Activated CD4-positive, alpha-beta T cell treated with anti-CD3 and anti-CD28 coated beads, Interleukin-2, amount 10 ng/mL, durations not matched to agents 24 days and 14 days (primary cell): Measurements from ENCODE around the gene MAPKAPK2. TPM values are rescaled to one million over a fixed set of nuclear protein-coding genes. Genes with fewer than 3 reads are reported as not detected.
"Not testable (repeated sequence)": the region's sequence is repeated elsewhere in the genome, so short reads cannot be mapped to it uniquely, and the experiment has no call there.

ENCODE experiments used
- DNase-seq: peaks from one replicate; pipeline ENCODE4 v3.0.0; 2022
- H3K27ac Mint-ChIP-seq: one replicate; pipeline ENCODE4 v1.8.0; 2022; ENCODE audit warnings: mild to moderate bottlenecking, mixed read lengths
- H3K27me3 Mint-ChIP-seq: one replicate; pipeline ENCODE4 v1.8.0; 2022; ENCODE audit warnings: mixed read lengths
- H3K36me3 Mint-ChIP-seq: one replicate; pipeline ENCODE4 v1.8.0; 2022; ENCODE audit warnings: low read depth, mild to moderate bottlenecking, mixed read lengths
- H3K4me1 Mint-ChIP-seq: one replicate; pipeline ENCODE4 v1.8.0; 2021; ENCODE audit warnings: mixed read lengths
- H3K4me3 Mint-ChIP-seq: one replicate; pipeline ENCODE4 v1.8.0; 2022; ENCODE audit warnings: mild to moderate bottlenecking, moderate library complexity, mixed read lengths
- H3K9me3 Mint-ChIP-seq: one replicate; pipeline ENCODE4 v1.8.0; 2021; ENCODE audit warnings: mixed read lengths
- intact Hi-C: fragments of 100-400 bp; cut with micrococcal nuclease; formaldehyde crosslinking; loops from one replicate; pipeline ENCODE4 v1.15.1; 2023
- total RNA-seq: library from RNA; stranded (reverse); gene quantifications from 2 replicates; pipeline ENCODE4 v1.2.3, GENCODE V29; 2022

The MAPKAPK2 gene
- total RNA-seq, 1 donor from 2014 or later, result 97.4 TPM

GRCh38 chr1:206748348-206749030 lies 63.8 kb downstream of the MAPKAPK2 start:
- no peak for DNase-seq
- no peak overlapping the region for H3K4me3 Mint-ChIP-seq
- peaks cover 22% of the 10 kb centered on the region for H3K4me1 Mint-ChIP-seq
- H3K27me3 Mint-ChIP-seq, result peaks cover 39% of the 10 kb centered on the region
- no peaks in the 10 kb centered on the region for H3K9me3 Mint-ChIP-seq
- intact Hi-C loops, result no loop called here
- H3K27ac Mint-ChIP-seq, result peak overlapping the region; percentile 40
- H3K36me3 Mint-ChIP-seq, result peaks cover 6% of the 10 kb centered on the region

DNA sequence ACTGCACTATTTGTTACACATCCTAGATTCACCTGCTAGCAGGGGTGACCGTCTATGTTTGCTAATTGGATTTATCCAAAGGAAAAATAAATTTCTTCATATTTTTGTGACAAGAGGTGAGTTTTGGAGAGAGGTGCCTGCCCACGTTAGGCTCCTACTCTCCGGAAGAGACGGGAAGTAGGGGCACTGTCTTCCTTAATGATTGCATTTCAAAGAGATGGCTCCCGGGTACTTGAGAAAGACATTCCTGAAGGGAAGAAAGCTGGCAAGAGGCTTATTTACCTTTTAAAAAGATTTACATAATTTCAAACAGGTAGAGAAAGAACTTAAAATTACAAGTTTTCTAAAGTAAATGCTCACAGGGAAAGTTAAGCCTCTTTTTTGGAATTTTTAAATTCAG lies 67.2 kb downstream of the MAPKAPK2 start:
- Mint-ChIP-seq H3K27me3 (peaks cover 44% of the 10 kb centered on the region), H3K4me3 (no peak overlapping the region), H3K36me3 (peaks cover 2% of the 10 kb centered on the region), H3K27ac (no peak overlapping the region), H3K9me3 (peaks cover 4% of the 10 kb centered on the region), H3K4me1 (peaks cover 19% of the 10 kb centered on the region)
- no peak for DNase-seq
- intact Hi-C loops, result no loop called here

DNA sequence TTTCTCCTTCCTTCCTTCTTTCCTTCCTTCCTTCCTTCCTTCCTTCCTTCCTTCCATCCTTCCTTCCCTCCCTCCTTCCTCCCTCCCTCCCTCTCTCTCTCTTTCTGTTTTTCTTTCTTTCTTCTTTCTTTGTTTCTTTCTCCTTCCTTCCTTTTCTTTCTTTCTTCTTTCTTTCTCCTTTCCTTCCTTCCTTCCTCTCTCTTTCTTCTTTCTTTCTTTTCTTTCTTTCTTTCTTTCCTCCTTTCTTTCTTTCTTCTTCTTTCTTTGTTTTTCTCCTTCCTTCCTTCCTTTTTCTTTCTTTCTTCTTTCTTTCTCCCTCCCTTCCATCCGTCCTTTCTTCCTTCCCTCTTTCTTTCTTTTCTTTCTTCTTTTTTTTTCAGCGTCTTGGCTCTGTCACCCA lies 67.8 kb downstream of the MAPKAPK2 start:
- H3K4me3 Mint-ChIP-seq, result no peak overlapping the region
- intact Hi-C loops, result no loop called here
- H3K9me3 Mint-ChIP-seq, result peaks cover 4% of the 10 kb centered on the region
- H3K27me3 Mint-ChIP-seq, result peaks cover 42% of the 10 kb centered on the region
- peaks cover 1% of the 10 kb centered on the region for H3K36me3 Mint-ChIP-seq
- DNase-seq, result no peak
- no peak overlapping the region for H3K27ac Mint-ChIP-seq
- H3K4me1 Mint-ChIP-seq, result peaks cover 19% of the 10 kb centered on the region

DNA sequence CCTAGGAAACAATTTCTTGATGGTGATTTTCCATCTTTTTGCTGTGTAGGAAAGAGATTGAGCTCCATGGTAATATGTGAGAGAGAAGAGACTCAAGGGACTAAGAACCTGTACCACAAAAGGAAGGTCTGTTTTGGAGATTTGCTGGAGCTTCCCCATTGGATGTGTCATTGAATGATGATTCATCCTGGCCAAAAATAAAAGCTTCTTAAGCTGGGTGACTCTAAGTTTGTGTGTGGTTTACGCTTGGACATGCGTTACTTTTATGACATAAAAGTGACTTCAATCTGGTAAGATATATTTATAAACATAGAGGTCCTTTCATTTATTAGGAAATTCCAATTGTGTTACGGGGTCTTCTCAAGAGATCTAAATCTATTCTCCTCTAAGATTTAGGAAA lies 68.4 kb downstream of the MAPKAPK2 start:
- no peak for DNase-seq
- Mint-ChIP-seq H3K9me3 (peaks cover 4% of the 10 kb centered on the region), H3K27ac (no peak overlapping the region), H3K4me1 (peaks cover 19% of the 10 kb centered on the region), H3K27me3 (peaks cover 42% of the 10 kb centered on the region), H3K4me3 (no peak overlapping the region), H3K36me3 (peaks cover 1% of the 10 kb centered on the region)
- intact Hi-C loops, result no loop called here

DNA sequence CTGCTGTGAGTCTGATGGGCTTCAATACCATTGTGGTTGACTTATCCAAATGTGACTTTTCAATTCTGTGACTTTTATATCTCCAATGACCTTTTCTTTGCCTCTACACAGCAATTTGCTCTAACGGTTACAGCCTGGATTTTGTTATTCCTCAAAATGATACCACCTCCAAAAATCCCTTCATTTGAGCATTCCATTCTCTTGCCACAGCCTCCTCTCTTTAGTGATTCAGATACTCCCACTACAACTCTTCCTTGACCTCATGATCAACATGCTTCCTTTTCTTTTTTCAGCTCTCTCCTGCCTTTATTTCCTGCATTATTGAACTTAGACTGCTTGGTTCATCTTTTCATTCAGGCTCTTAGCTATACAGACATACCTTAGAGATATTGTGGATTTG lies 69.3 kb downstream of the MAPKAPK2 start:
- Mint-ChIP-seq H3K4me3 (no peak overlapping the region), H3K27me3 (peaks cover 34% of the 10 kb centered on the region), H3K27ac (no peak overlapping the region), H3K36me3 (peaks cover 1% of the 10 kb centered on the region), H3K4me1 (peaks cover 12% of the 10 kb centered on the region), H3K9me3 (peaks cover 4% of the 10 kb centered on the region)
- DNase-seq, result no peak
- intact Hi-C loops, result no loop called here

DNA sequence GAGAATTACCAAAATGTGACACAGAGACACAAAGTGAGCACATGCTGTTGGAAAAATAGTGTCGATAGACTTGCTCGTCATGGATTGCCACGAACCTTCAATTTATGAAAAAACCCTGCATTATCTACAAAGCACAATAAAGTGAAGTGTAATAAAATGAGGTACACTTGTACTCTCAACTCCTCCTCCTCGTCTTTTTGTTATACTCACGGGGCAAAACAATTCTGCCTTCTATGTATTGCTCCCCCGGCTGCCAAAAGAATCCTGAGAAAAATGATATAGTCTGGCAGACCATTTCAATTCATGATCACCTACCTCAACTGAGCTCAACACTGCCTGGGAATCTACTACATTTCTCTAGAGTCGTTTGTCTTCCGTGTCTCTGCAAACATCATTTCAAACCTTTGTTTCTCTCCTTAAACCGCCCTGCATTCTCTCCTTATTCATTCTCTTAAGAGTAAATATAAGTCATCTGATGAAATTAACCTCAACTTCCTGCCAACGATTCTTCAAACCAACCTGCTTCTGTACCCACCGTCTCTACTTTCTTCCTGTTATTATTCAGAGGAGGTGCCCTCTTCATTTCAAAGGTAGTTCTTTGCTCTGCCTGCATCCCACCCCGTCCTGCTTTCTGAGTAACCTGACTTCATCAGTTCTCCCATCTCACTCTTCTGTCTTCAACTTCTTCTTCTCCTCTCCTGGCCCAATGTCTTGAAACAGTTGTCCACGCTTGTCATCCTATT lies 73.0 kb downstream of the MAPKAPK2 start:
- H3K27ac Mint-ChIP-seq, result no peak overlapping the region
- peaks cover 28% of the 10 kb centered on the region for H3K27me3 Mint-ChIP-seq
- H3K36me3 Mint-ChIP-seq, result peaks cover 1% of the 10 kb centered on the region
- peak; percentile 73 for DNase-seq
- H3K4me3 Mint-ChIP-seq, result no peak overlapping the region
- intact Hi-C loops, result loop anchor here (2.0 kb wide), 1 partner anchor 19 kb away; no protein-coding TSS in a partner anchor
- H3K4me1 Mint-ChIP-seq, result peaks cover 18% of the 10 kb centered on the region
- peaks cover 4% of the 10 kb centered on the region for H3K9me3 Mint-ChIP-seq

GRCh38 chr1:206760590-206760989 lies 75.9 kb downstream of the MAPKAPK2 start:
- Mint-ChIP-seq H3K9me3 (peaks cover 13% of the 10 kb centered on the region), H3K27ac (no peak overlapping the region), H3K27me3 (peaks cover 33% of the 10 kb centered on the region), H3K36me3 (peaks cover 2% of the 10 kb centered on the region), H3K4me1 (peaks cover 18% of the 10 kb centered on the region), H3K4me3 (no peak overlapping the region)
- DNase-seq, result no peak
- intact Hi-C loops, result no loop called here

DNA sequence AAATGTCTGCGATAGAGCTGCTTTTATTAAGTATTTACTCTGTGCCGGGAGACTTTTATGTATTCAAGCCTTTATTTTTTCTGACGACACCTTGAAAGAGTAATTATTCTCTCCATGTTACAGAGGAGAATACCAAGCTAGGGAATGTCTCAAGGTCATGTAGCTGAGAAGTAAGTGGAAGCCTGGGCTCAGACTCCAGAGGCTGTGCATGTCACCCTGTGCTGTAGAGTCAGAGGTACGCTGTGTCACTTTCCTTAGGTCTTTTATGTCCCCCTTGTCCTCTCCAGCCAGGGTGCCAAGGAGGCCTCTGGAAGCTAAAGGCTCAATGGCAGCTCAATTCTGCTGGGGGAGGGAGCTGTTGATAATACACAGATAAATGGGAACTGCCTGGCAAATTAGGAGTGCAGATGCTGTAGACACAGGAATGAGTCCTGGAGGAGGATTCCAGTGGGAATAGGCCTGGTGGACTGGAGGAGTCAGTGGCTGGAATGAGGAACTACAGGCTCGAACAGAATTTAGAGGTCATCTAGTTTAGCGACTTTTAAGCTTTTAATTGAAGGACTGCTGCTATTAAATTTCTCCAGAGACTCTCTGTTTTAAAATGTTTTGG lies 76.6 kb downstream of the MAPKAPK2 start:
- DNase-seq, result no peak
- H3K36me3 Mint-ChIP-seq, result peaks cover 3% of the 10 kb centered on the region
- peaks cover 22% of the 10 kb centered on the region for H3K4me1 Mint-ChIP-seq
- H3K4me3 Mint-ChIP-seq, result no peak overlapping the region
- intact Hi-C loops, result no loop called here
- peaks cover 34% of the 10 kb centered on the region for H3K27me3 Mint-ChIP-seq
- no peak overlapping the region for H3K27ac Mint-ChIP-seq
- peaks cover 13% of the 10 kb centered on the region for H3K9me3 Mint-ChIP-seq

- H3K36me3 Mint-ChIP-seq, H3K4me3 Mint-ChIP-seq, DNase-seq, H3K27ac Mint-ChIP-seq, intact Hi-C loops: not testable (repeated sequence)
- H3K9me3 Mint-ChIP-seq, result peaks cover 13% of the 10 kb centered on the region
- peaks cover 33% of the 10 kb centered on the region for H3K27me3 Mint-ChIP-seq
- peaks cover 29% of the 10 kb centered on the region for H3K4me1 Mint-ChIP-seq
These were observed 78.1 kb downstream of the MAPKAPK2 start for GRCh38 chr1:206762741-206763364.

DNA sequence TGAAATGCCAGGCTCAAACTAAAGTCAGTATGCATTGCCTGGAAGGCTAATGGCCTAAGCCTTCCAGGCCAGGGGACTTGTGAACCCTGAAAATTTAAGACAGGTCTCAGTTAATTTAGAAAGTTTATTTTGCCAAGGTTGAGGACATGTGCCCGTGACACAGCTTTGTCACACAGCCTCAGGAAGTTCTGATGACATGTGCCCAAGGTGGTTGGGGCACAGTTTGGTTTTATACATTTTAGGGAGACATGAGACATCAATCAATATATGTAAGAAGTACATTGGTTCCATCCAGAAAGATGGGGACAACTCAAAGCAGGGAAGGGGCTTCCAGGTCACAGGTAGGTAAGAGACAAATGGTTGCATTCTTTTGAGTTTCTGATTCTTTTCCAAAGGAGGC lies 81.1 kb downstream of the MAPKAPK2 start:
- intact Hi-C loops, result loop anchor here (1.0 to 2.0 kb wide), 2 partner anchors 38 to 51 kb away; no protein-coding TSS in a partner anchor
- Mint-ChIP-seq H3K9me3 (peaks cover 13% of the 10 kb centered on the region), H3K4me1 (peaks cover 52% of the 10 kb centered on the region), H3K27me3 (peaks cover 30% of the 10 kb centered on the region), H3K27ac (peak overlapping the region; percentile 80), H3K4me3 (peak overlapping the region; percentile 16)
- not testable (repeated sequence) for DNase-seq, H3K36me3 Mint-ChIP-seq

GRCh38 chr1:206766251-206766856 lies 81.6 kb downstream of the MAPKAPK2 start:
- peak overlapping the region; percentile 74 for H3K4me3 Mint-ChIP-seq
- peaks cover 27% of the 10 kb centered on the region for H3K27me3 Mint-ChIP-seq
- peak; percentile 91 for DNase-seq
- peaks cover 6% of the 10 kb centered on the region for H3K36me3 Mint-ChIP-seq
- peak overlapping the region; percentile 80 for H3K27ac Mint-ChIP-seq
- peaks cover 13% of the 10 kb centered on the region for H3K9me3 Mint-ChIP-seq
- intact Hi-C loops, result loop anchor here (1.0 to 2.0 kb wide), 2 partner anchors 37 to 50 kb away; no protein-coding TSS in a partner anchor
- H3K4me1 Mint-ChIP-seq, result peaks cover 56% of the 10 kb centered on the region

DNA sequence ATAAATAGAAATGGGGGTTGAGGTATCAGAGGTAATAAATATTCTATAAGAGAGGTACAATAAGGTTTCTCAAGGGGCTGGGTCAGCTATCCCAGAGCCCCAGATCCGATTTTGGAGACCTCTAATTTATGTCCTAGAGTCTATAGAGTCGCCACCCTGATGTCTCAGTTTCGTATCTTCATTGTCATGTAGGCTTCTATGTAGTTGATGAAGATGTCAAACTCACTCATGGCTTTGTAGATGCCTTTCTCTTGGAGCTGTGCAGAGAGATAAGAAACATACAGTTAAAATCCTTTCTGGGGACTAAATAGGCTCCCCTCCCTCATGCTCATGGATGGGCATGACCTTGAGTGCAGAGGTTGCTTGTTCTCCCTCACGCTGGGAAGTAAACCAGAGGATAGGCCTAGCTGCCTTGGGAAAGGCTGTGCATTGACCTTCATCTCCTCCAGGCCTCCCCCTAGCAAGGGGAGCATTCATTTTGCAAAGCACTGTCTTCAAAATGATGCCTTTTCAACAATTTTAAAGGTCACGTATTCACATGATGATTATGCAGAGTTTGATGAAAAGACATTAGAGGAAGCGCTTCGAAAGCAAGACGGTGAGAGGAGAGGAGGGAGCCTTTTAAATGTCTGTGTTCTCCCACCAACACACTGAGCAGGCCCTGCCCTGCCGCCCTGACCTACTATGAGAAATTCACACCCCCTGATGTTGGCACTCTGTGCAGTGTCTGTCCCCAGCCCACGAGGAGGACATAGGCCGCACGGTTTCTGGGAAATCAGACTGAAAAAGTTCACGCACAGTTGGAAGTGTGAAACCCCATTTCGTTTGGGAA lies 84.0 kb downstream of the MAPKAPK2 start:
- H3K27ac Mint-ChIP-seq, result peak overlapping the region; percentile 74
- intact Hi-C loops, result loop anchor here (1.0 kb wide), 2 partner anchors 16 to 29 kb away; no protein-coding TSS in a partner anchor
- peaks cover 61% of the 10 kb centered on the region for H3K4me1 Mint-ChIP-seq
- H3K4me3 Mint-ChIP-seq, result peak overlapping the region; percentile 66
- DNase-seq, result no peak
- peaks cover 8% of the 10 kb centered on the region for H3K9me3 Mint-ChIP-seq
- H3K36me3 Mint-ChIP-seq, result peaks cover 6% of the 10 kb centered on the region
- H3K27me3 Mint-ChIP-seq, result peaks cover 37% of the 10 kb centered on the region
